Measurements from ENCODE around the gene DNAH6.

- TF ChIP-seq ZNF274 (IDR thresholded peaks at IDR 0.05; ENCODE audit: low read depth, low read length), result no peak
- no peak for TF ChIP-seq YY1 (IDR thresholded peaks at IDR 0.05; ENCODE audit: insufficient read depth, insufficient read length)
Observed at GRCh38 chr2:84603911-84604310, 87.6 kb downstream of the DNAH6 start.

Measured in NT2/D1 (cell line).